Uterus (tissue), 4 donors: ENCODE results near the gene ANKLE2. TPM values are rescaled to one million over a fixed set of nuclear protein-coding genes. Genes with fewer than 3 reads are reported as not detected.

ENCODE experiments used
- DNase-seq, 2 donors: peaks; one replicate each; pipeline ENCODE4 v3.0.0-alpha.2; 2019 to 2020
- H3K27ac ChIP-seq, 2 donors: fragments of 200-600 bp; sonication (generic); 1 replicate in 1 of 2; 2 replicates in 1 of 2; pipeline ENCODE4 v1.5.1; 2016 to 2018
- H3K27me3 ChIP-seq, 2 donors: fragments of 200-600 bp; sonication (generic); one replicate each; pipeline ENCODE4 v1.5.1; 2018 to 2019; ENCODE audit warnings: control low read depth in 1 of 2
- H3K36me3 ChIP-seq, 2 donors: fragments of 200-600 bp; sonication (generic); one replicate each; pipeline ENCODE4 v1.5.1; 2019; ENCODE audit warnings: control low read depth in 1 of 2
- H3K4me1 ChIP-seq, 2 donors: fragments of 200-600 bp; sonication (generic); one replicate each; pipeline ENCODE4 v1.5.1; 2018 to 2019; ENCODE audit warnings: control low read depth in 1 of 2
- H3K4me3 ChIP-seq, 2 donors: fragments of 200-600 bp; sonication (generic); 1 replicate in 1 of 2; 2 replicates in 1 of 2; pipeline ENCODE4 v1.5.1; 2018 to 2019; ENCODE audit warnings: mild to moderate bottlenecking in 1 of 2
- H3K9me3 ChIP-seq, 2 donors: fragments of 200-600 bp; sonication (generic); one replicate each; pipeline ENCODE4 v1.5.1; 2019; ENCODE audit warnings: control low read depth in 1 of 2
- CTCF ChIP-seq, 4 experiments: fragments of 200-600 bp in 2 of 4; fragments of 450-650 bp in 2 of 4; sonication (generic) in 2 of 4; IDR thresholded peaks; one replicate each; pipeline ENCODE4 v1.5.1; 2016 to 2019; ENCODE audit warnings: antibody characterized with exemption in 4 of 4, mild to moderate bottlenecking in 2 of 4, moderate library complexity in 1 of 4
- POLR2A ChIP-seq, 2 donors: fragments of 450-650 bp; IDR thresholded peaks; one replicate each; pipeline ENCODE4 v1.6.1; 2016; ENCODE audit warnings: antibody characterized with exemption in 2 of 2, mild to moderate bottlenecking in 1 of 2, moderate library complexity in 1 of 2
- intact Hi-C: fragments of 100-400 bp; cut with DNase I; formaldehyde crosslinking; loops from one replicate; pipeline ENCODE4 v1.15.1; 2023; ENCODE audit warnings: low total_unique reads
- total RNA-seq, 4 donors: library from RNA; depleted of rRNA in 3 of 4; stranded (reverse); fragments of >200 nt in 3 of 4; gene quantifications; one replicate each; pipeline versions ENCODE4 v1.1.0 to v1.2.4, GENCODE V29; 2014 to 2023
- donor health status: DM: yes; HTN: yes; CAD: no.

The ANKLE2 gene
- total RNA-seq, 4 donors from 2014 or later: 21.2 to 87.4 (median 69.6) TPM

- H3K36me3 ChIP-seq: no peaks in the 10 kb centered on the region
- H3K9me3 ChIP-seq: no peaks in the 10 kb centered on the region
- intact Hi-C loops: no loop called here
- H3K27me3 ChIP-seq: no peaks in the 10 kb centered on the region
- no peak for TF ChIP-seq POLR2A (IDR thresholded peaks at IDR 0.05)
- no peak for TF ChIP-seq CTCF (IDR thresholded peaks at IDR 0.05)
- DNase-seq: no peak
- no peaks in the 10 kb centered on the region for H3K4me1 ChIP-seq
- H3K27ac ChIP-seq: no peak overlapping the region
- no peak overlapping the region for H3K4me3 ChIP-seq
These were observed 48.5 kb downstream of the ANKLE2 start for GRCh38 chr12:132713123-132713522.

GRCh38 chr12:132711080-132711843 lies 50.4 kb downstream of the ANKLE2 start:
- Histone ChIP-seq H3K4me3 (peak overlapping the region; percentile 42 to 91), H3K27me3 (no peaks in the 10 kb centered on the region), H3K9me3 (no peaks in the 10 kb centered on the region), H3K27ac (peak overlapping the region in 1 of 2 donors; percentile 55), H3K4me1 (no peaks in the 10 kb centered on the region), H3K36me3 (no peaks in the 10 kb centered on the region)
- no peak for TF ChIP-seq POLR2A (IDR thresholded peaks at IDR 0.05)
- TF ChIP-seq CTCF (IDR thresholded peaks at IDR 0.05): no peak
- intact Hi-C loops: no loop called here
- DNase-seq: no peak

- intact Hi-C loops: no loop called here
- H3K27ac ChIP-seq: peak within 1 kb of the TSS; percentile 55 to 67
- peak in 1 of 4 experiments; percentile 17 for TF ChIP-seq CTCF (IDR thresholded peaks at IDR 0.05)
- peak; percentile 56 to 61 for TF ChIP-seq POLR2A (IDR thresholded peaks at IDR 0.05)
- DNase-seq: peak; percentile 54 to 79
- H3K9me3 ChIP-seq: no peaks in the 10 kb centered on the region
- H3K4me1 ChIP-seq: no peaks in the 10 kb centered on the region
- H3K36me3 ChIP-seq: no peaks in the 10 kb centered on the region
- H3K4me3 ChIP-seq: peak within 1 kb of the TSS; percentile 42 to 91
- no peaks in the 10 kb centered on the region for H3K27me3 ChIP-seq
These were observed 51.1 kb downstream of the ANKLE2 start, which contains the start of gene PGAM5 for GRCh38 chr12:132710405-132711079. Gene PGAM5, plus strand, starts transcription at chr12:132710842. Its CDS starts 35 bp downstream, at chr12:132710877.

- Histone ChIP-seq H3K27me3 (no peaks in the 10 kb centered on the region), H3K27ac (peak overlapping the region; percentile 55 to 67), H3K4me1 (no peaks in the 10 kb centered on the region), H3K36me3 (no peaks in the 10 kb centered on the region), H3K4me3 (peak overlapping the region; percentile 42 to 91), H3K9me3 (no peaks in the 10 kb centered on the region)
- TF ChIP-seq CTCF (IDR thresholded peaks at IDR 0.05): no peak
- no peak for TF ChIP-seq POLR2A (IDR thresholded peaks at IDR 0.05)
- intact Hi-C loops: no loop called here
- no peak for DNase-seq
These were observed 51.6 kb downstream of the ANKLE2 start for GRCh38 chr12:132710043-132710404.

GRCh38 chr12:132708150-132708549 lies 53.5 kb downstream of the ANKLE2 start:
- DNase-seq: no peak
- TF ChIP-seq CTCF (IDR thresholded peaks at IDR 0.05) (no peak), POLR2A (IDR thresholded peaks at IDR 0.05) (no peak)
- no peaks in the 10 kb centered on the region for H3K27me3 ChIP-seq
- intact Hi-C loops: no loop called here
- H3K4me3 ChIP-seq: no peak overlapping the region
- H3K9me3 ChIP-seq: no peaks in the 10 kb centered on the region
- H3K27ac ChIP-seq: no peak overlapping the region
- no peaks in the 10 kb centered on the region for H3K4me1 ChIP-seq
- no peaks in the 10 kb centered on the region for H3K36me3 ChIP-seq
